Measurements from ENCODE around the gene WRAP73. TPM values are rescaled to one million over a fixed set of nuclear protein-coding genes. Genes with fewer than 3 reads are reported as not detected.

WRAP73 gene
- total RNA-seq, 1 donor from 2014 or later, result 15.6 TPM

DNA sequence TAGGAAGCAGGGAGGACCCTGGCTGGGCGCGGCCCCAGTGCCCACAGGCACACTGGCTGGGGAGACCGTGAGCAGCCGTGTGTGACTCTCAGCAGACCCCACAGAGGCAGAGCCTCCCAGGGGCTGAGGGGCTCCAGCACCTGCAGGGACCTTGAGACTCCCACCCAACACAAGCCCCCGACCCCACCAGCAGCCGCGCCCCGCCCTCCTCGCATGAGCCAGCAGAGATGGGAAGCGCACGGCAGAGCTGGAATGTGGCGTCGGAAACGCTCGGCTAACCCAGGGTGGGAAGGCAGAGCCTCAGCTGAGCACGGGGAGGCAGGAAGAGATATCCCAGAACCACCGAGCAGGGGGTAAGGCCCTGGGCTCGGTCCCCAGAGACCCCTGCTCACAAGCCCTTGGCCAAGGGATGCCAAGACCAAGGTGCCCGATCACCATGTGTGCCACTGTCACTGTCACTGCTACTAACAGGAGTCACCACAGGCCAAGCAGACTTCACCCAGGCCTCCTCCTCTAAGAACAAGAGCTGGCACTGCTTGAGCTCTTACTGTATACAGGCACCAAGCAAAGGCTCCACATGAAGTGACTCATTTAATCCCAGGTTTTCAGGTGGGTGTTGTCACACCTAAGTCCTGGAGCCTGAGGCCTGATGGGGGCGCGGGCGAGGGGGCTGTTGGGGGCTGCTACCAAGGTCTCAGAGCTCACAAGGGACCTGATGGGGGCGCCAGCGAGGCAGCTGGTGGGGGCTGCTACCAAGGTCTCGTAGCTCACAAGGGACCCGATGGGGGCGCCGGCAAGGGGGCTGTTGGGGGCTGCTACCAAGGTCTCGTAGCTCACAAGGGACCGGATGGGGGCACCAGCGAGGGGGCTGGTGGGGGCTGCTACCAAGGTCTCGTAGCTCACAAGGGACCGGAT, 58.7 kb downstream of the WRAP73 start:
- no peak overlapping the region for H3K4me2 ChIP-seq (ENCODE audit: low read length)
- Mint-ChIP-seq H3K27me3 (ENCODE audit: low read depth, unreplicated experiment) (peaks cover 15% of the 10 kb centered on the region), H3K27ac (ENCODE audit: unreplicated experiment) (no peak overlapping the region), H3K9me3 (ENCODE audit: unreplicated experiment) (no peaks in the 10 kb centered on the region), H3K4me1 (ENCODE audit: low read depth, unreplicated experiment) (no peaks in the 10 kb centered on the region), H3K4me3 (ENCODE audit: unreplicated experiment) (no peak overlapping the region), H3K36me3 (ENCODE audit: low read depth, unreplicated experiment) (no peaks in the 10 kb centered on the region)
- no peak for FAIRE-seq
- H4K20me1 ChIP-seq (ENCODE audit: insufficient read depth, low read length), result no peaks in the 10 kb centered on the region
- no peak overlapping the region for H3K4me3 ChIP-seq (ENCODE audit: insufficient read depth, low read depth, low read length)
- DNase-seq (ENCODE audit: low read depth), result no peak
- no peaks in the 10 kb centered on the region for H3K36me3 ChIP-seq (ENCODE audit: insufficient read depth, low read length)
- H3K9ac ChIP-seq (ENCODE audit: low read length), result no peak overlapping the region
- H2AFZ ChIP-seq (ENCODE audit: low read depth, low read length), result no peak overlapping the region
- no peak overlapping the region for H3K27ac ChIP-seq (ENCODE audit: low read depth, low read length)
- H3K27me3 ChIP-seq (ENCODE audit: insufficient read depth, low read length), result peaks cover 2% of the 10 kb centered on the region
- TF ChIP-seq CTCF (IDR thresholded peaks at IDR 0.05; ENCODE audit: insufficient read depth, low read depth, low read length) (no peak), EZH2 (IDR thresholded peaks at IDR 0.05; ENCODE audit: insufficient read depth, low read length) (no peak)
- H3K4me1 ChIP-seq (ENCODE audit: insufficient read depth, low read length), result no peaks in the 10 kb centered on the region
- no peaks in the 10 kb centered on the region for H3K9me3 ChIP-seq (ENCODE audit: insufficient read depth, low read depth, low read length)
- H3K79me2 ChIP-seq (ENCODE audit: insufficient read depth, low read length), result no peaks in the 10 kb centered on the region

GRCh38 chr1:3590139-3590763, 59.7 kb downstream of the WRAP73 start:
- Histone ChIP-seq H3K4me2 (ENCODE audit: low read length) (no peak overlapping the region), H3K36me3 (ENCODE audit: insufficient read depth, low read length) (no peaks in the 10 kb centered on the region), H4K20me1 (ENCODE audit: insufficient read depth, low read length) (no peaks in the 10 kb centered on the region), H3K4me3 (ENCODE audit: insufficient read depth, low read depth, low read length) (no peak overlapping the region), H3K4me1 (ENCODE audit: insufficient read depth, low read length) (no peaks in the 10 kb centered on the region), H2AFZ (ENCODE audit: low read depth, low read length) (no peak overlapping the region), H3K27me3 (ENCODE audit: insufficient read depth, low read length) (peaks cover 2% of the 10 kb centered on the region), H3K79me2 (ENCODE audit: insufficient read depth, low read length) (no peaks in the 10 kb centered on the region), H3K27ac (ENCODE audit: low read depth, low read length) (no peak overlapping the region), H3K9ac (ENCODE audit: low read length) (no peak overlapping the region), H3K9me3 (ENCODE audit: insufficient read depth, low read depth, low read length) (peaks cover 5% of the 10 kb centered on the region)
- no peak for FAIRE-seq
- Mint-ChIP-seq H3K36me3 (ENCODE audit: low read depth, unreplicated experiment) (no peaks in the 10 kb centered on the region), H3K27ac (ENCODE audit: unreplicated experiment) (no peak overlapping the region), H3K4me3 (ENCODE audit: unreplicated experiment) (no peak overlapping the region), H3K9me3 (ENCODE audit: unreplicated experiment) (no peaks in the 10 kb centered on the region), H3K27me3 (ENCODE audit: low read depth, unreplicated experiment) (peaks cover 15% of the 10 kb centered on the region), H3K4me1 (ENCODE audit: low read depth, unreplicated experiment) (no peaks in the 10 kb centered on the region)
- DNase-seq (ENCODE audit: low read depth), result no peak
- TF ChIP-seq EZH2 (IDR thresholded peaks at IDR 0.05; ENCODE audit: insufficient read depth, low read length) (no peak), CTCF (IDR thresholded peaks at IDR 0.05; ENCODE audit: insufficient read depth, low read depth, low read length) (no peak)
